Measurements from ENCODE around the gene FOXO4.

Gene FOXO4

GRCh38 chrX:71099736-71100135, 4.1 kb downstream of the FOXO4 start:
- no peak for DNase-seq

GRCh38 chrX:71100581-71101505, 5.2 kb downstream of the FOXO4 start:
- DNase-seq = no peak

- DNase-seq = no peak
These were observed 6.6 kb downstream of the FOXO4 start for GRCh38 chrX:71102292-71102691.

- no peak for DNase-seq
These were observed 7.7 kb downstream of the FOXO4 start for GRCh38 chrX:71103110-71103983.

- DNase-seq = no peak
These were observed 10.0 kb downstream of the FOXO4 start for GRCh38 chrX:71105628-71106027.

GRCh38 chrX:71106427-71106826, 10.8 kb downstream of the FOXO4 start, which contains the start of gene CXorf65:
CXorf65 (minus strand) TSS chrX:71106740; CDS start chrX:71106556, 184 bp downstream.
- no peak for DNase-seq

GRCh38 chrX:71107245-71107644, 11.6 kb downstream of the FOXO4 start:
- DNase-seq = no peak

GRCh38 chrX:71107762-71108360, 12.2 kb downstream of the FOXO4 start:
- DNase-seq = no peak

- DNase-seq = no peak
These were observed 13.4 kb downstream of the FOXO4 start for GRCh38 chrX:71109051-71109450.

GRCh38 chrX:71111141-71111843, 15.6 kb downstream of the FOXO4 start, which contains the start of gene IL2RG:
IL2RG (minus strand) TSS chrX:71111577; CDS start chrX:71111539, 38 bp downstream.
- DNase-seq = no peak

GRCh38 chrX:71111921-71112431, 16.3 kb downstream of the FOXO4 start:
- no peak for DNase-seq

GRCh38 chrX:71117358-71117757, 21.7 kb downstream of the FOXO4 start:
- DNase-seq = no peak

- DNase-seq = no peak
These were observed 22.7 kb downstream of the FOXO4 start, which contains the start of gene MED12 for GRCh38 chrX:71118032-71118984. MED12 (plus strand) TSS chrX:71118596; CDS start chrX:71118755, 159 bp downstream.

GRCh38 chrX:71118985-71119535, 23.4 kb downstream of the FOXO4 start:
- DNase-seq = no peak

- DNase-seq = no peak
These were observed 32.6 kb downstream of the FOXO4 start for GRCh38 chrX:71128166-71128833.

GRCh38 chrX:71128915-71129765, 33.5 kb downstream of the FOXO4 start:
- DNase-seq = no peak

GRCh38 chrX:71131510-71131909, 35.9 kb downstream of the FOXO4 start:
- DNase-seq = no peak

- no peak for DNase-seq
These were observed 44.8 kb downstream of the FOXO4 start for GRCh38 chrX:71140440-71140839.

GRCh38 chrX:71143508-71143907, 47.9 kb downstream of the FOXO4 start:
- no peak for DNase-seq
